GM12878 (cell line): Measurements from ENCODE around the gene ILKAP. TPM values are rescaled to one million over a fixed set of nuclear protein-coding genes. Genes with fewer than 3 reads are reported as not detected.

Source experiments
- ATAC-seq: fragments of 200-7000 bp; cut with Tn5 transposase; 3 replicates; pipeline ENCODE4 v1.9.1; 2020; ENCODE audit warnings: mild to moderate bottlenecking, moderate library complexity
- BruUV-seq: library from RNA; stranded (reverse); fragments of 400-500 nt; replicated peaks from 2 replicates; lab custom pipeline; 2021; lab: Mats Ljungman, UMichigan
- CTCF ChIA-PET: fragments of 300-600 bp; sonication (Branson Sonifier 250); formaldehyde crosslinking; extraction: SDS; loops from one replicate; lab custom pipeline; 2021; ENCODE audit warnings: inconsistent platforms; lab: Yijun Ruan, JAX
- POLR2A ChIA-PET: fragments of 350-600 bp; formaldehyde crosslinking; extraction: SDS; loops from one replicate; lab custom pipeline; 2021; ENCODE audit warnings: inconsistent platforms; lab: Charles Lee
- RAD21 ChIA-PET: fragments of 300-600 bp; sonication (Branson Sonifier 250); formaldehyde crosslinking; loops from one replicate; lab custom pipeline; 2023; ENCODE audit warnings: antibody characterized with exemption; ENCODE audit not compliant: unreplicated experiment; lab: Charles Lee
- SMC1A ChIA-PET: fragments of 300-600 bp; sonication (Branson Sonifier 250); formaldehyde crosslinking; loops from one replicate; lab custom pipeline; 2023; ENCODE audit not compliant: unreplicated experiment, uncharacterized antibody; lab: Charles Lee
- DNase-seq: peaks from one replicate; pipeline ENCODE4 v3.0.0-alpha.2; 2011; ENCODE audit warnings: low read depth, low spot score
- FAIRE-seq: peaks from 3 replicates; lab custom pipeline; 2011; peaks lifted over from hg19 to GRCh38; lab: Jason Lieb, UNC
- H2AFZ ChIP-seq: 2 replicates; pipeline ENCODE4 v1.6.0; 2011; ENCODE audit warnings: low read depth, low read length, control low read depth; ENCODE audit not compliant: control insufficient read depth
- H3K27ac ChIP-seq: 2 replicates; pipeline ENCODE4 v1.5.1; 2011; ENCODE audit warnings: control low read depth; ENCODE audit not compliant: control insufficient read depth, insufficient read depth
- H3K27me3 ChIP-seq, 2 experiments: replicated peaks in 1 of 2; 2 replicates each; pipeline versions ENCODE4 v1.6.0 to v1.6.1; 2011; ENCODE audit warnings: low read length in 1 of 2; ENCODE audit not compliant: control insufficient read depth in 2 of 2, insufficient read depth in 2 of 2
- H3K36me3 ChIP-seq, 2 experiments: 2 replicates each; pipeline ENCODE4 v1.5.1; 2011; ENCODE audit warnings: low read length in 1 of 2; ENCODE audit not compliant: control insufficient read depth in 2 of 2, insufficient read depth in 2 of 2
- H3K4me1 ChIP-seq: 2 replicates; pipeline ENCODE4 v1.6.1; 2011; ENCODE audit warnings: mild to moderate bottlenecking, low read length, moderate library complexity, mixed read lengths; ENCODE audit not compliant: control insufficient read depth, insufficient read depth
- H3K4me2 ChIP-seq: 2 replicates; pipeline ENCODE4 v1.6.0; 2011; ENCODE audit warnings: control low read depth; ENCODE audit not compliant: control insufficient read depth, insufficient read depth
- H3K4me3 ChIP-seq: fragments of 200-600 bp; sonication (generic); 2 replicates; pipeline ENCODE4 v1.5.1; 2016
- H3K79me2 ChIP-seq: 2 replicates; pipeline ENCODE4 v1.6.0; 2011; ENCODE audit warnings: low read length; ENCODE audit not compliant: control insufficient read depth, insufficient read depth
- H3K9ac ChIP-seq: 2 replicates; pipeline ENCODE4 v1.8.0; 2011; ENCODE audit warnings: low read length, control low read depth, mixed read lengths; ENCODE audit not compliant: control insufficient read depth, insufficient read depth
- H3K9me3 ChIP-seq: replicated peaks from 3 replicates; pipeline ENCODE4 v1.5.1; 2011; ENCODE audit warnings: mild to moderate bottlenecking, low read length; ENCODE audit not compliant: control insufficient read depth, insufficient read depth
- H4K20me1 ChIP-seq: 2 replicates; pipeline ENCODE4 v1.6.0; 2011; ENCODE audit not compliant: control insufficient read depth, insufficient read depth
- GATAD2B ChIP-seq: fragments of 450-650 bp; conservative IDR thresholded peaks from 2 replicates; pipeline ENCODE4 v1.6.1; 2017; ENCODE audit warnings: low read depth, mild to moderate bottlenecking, moderate library complexity
- HCFC1 ChIP-seq: fragments of 150-350 bp; IDR thresholded peaks from 2 replicates; pipeline ENCODE4 v1.6.1; 2014; ENCODE audit warnings: low read length
- LARP7 ChIP-seq: fragments of 450-650 bp; IDR thresholded peaks from 2 replicates; pipeline ENCODE4 v1.6.1; 2017; ENCODE audit warnings: mild to moderate bottlenecking
- NBN ChIP-seq: fragments of 450-650 bp; IDR thresholded peaks from 2 replicates; pipeline ENCODE4 v1.6.1; 2016
- SMAD1 ChIP-seq: fragments of 450-650 bp; IDR thresholded peaks from 2 replicates; pipeline ENCODE4 v1.6.1; 2018; ENCODE audit warnings: mild to moderate bottlenecking, low read depth; ENCODE audit not compliant: partially characterized antibody
- TCF7 ChIP-seq: IDR thresholded peaks from 2 replicates; pipeline ENCODE4 v1.6.1; 2014; ENCODE audit warnings: antibody characterized with exemption, borderline replicate concordance
- WGBS: methylation state at CpG from one replicate; pipeline ENCODE4 v1.1.6; 2016; ENCODE audit warnings: low lambda C conversion rate; ENCODE audit not compliant: insufficient replicate concordance, insufficient coverage; ENCODE audit errors: missing lambda C conversion rate; 5-methylcytosine and 5-hydroxymethylcytosine counted together
- in situ Hi-C: fragments of 300-500 bp; cut with MboI; formaldehyde crosslinking; loops from 9 replicates; pipeline ENCODE4 v1.14.3; 2018; ENCODE audit warnings: mixed read lengths
- intact Hi-C: fragments of 100-400 bp; cut with micrococcal nuclease; formaldehyde crosslinking; loops from one replicate; pipeline ENCODE4 v1.14.2; 2022; ENCODE audit not compliant: unreplicated experiment
- polyA plus RNA-seq, 11 experiments: library from polyadenylated mRNA; depleted of rRNA in 4 of 11; unstranded in 6 of 11; stranded (reverse) in 5 of 11; fragments of >200 nt; fragmentation: Nextera tagmentation in 4 of 11; fragmentation: Illumina TruSeq in 1 of 11; extraction: Ambion mirVana in 4 of 11; extraction: Trizol in 1 of 11; gene quantifications; 1 replicate in 1 of 11; 2 replicates in 10 of 11; pipeline versions ENCODE4 v1.2.1 to v1.2.3, GENCODE V29; 2011 to 2016; ENCODE audit warnings: inconsistent platforms in 2 of 11, missing spikeins in 2 of 11, low read depth in 1 of 11
- total RNA-seq, 4 experiments: library from RNA; depleted of rRNA in 3 of 4; stranded (reverse); fragments of >200 nt in 3 of 4; fragmentation: Illumina TruSeq in 1 of 4; extraction: Trizol in 1 of 4; gene quantifications; 2 replicates each; pipeline versions ENCODE4 v1.2.1 to v1.2.3, GENCODE V29; 2013 to 2021
- TF ChIP-seq, protein P1 (sequence below): fragments of 450-650 bp; IDR thresholded peaks from 2 replicates; pipeline ENCODE4 v1.6.1; 2017; ENCODE audit warnings: mild to moderate bottlenecking, moderate library complexity

Gene ILKAP
- total and polyA plus RNA-seq, 10 of the 15 experiments (the other 5 are each of a cell fraction or from before 2014, with no cell fraction given): 4.2 to 65.3 (median 37.3) TPM

DNA sequence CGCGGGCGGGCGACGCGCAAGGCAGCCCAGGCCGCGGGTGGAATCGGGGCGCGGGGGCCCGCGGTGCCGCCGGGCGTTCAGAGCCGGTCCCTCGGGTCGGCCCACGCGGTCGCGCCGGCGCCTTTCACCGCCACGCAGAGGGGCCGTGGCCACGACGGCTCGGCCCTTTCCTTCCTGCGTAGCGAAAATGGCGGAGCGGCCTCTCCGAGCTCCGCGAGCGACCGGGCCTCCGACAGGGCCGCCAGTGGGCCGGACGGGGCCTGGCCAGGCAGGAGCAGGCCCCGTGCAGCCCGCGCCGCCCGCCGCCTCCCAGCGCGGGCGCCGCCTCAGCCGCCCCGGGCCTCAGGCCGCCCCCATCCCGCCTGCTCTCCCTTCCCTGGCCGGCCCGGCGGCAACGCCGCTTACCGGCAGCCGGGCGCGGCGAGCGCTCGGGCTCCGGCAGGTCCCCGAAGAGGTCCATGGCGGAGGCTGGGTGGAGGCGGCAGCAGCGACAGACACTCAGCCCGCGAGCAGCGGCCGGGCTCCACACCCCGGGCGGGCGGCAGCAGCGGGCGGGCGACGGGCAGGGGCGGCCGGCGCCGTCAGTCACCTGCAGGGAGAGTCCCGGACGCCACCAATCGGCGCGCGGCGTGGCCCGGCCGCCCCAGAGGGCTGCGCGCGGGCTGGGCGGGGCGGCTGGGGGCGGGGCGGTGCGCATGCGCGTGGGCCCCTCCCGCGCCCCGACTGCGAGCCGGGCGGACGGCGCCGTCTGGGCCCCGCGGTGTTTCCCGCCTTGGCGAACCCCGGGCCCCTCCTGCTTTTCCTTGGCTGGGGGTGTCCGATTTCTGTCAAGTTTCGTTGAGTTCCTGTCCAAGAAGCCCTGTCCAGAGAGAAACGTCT lies at the start of gene ILKAP (continued):
- TF ChIP-seq, protein P1, sequence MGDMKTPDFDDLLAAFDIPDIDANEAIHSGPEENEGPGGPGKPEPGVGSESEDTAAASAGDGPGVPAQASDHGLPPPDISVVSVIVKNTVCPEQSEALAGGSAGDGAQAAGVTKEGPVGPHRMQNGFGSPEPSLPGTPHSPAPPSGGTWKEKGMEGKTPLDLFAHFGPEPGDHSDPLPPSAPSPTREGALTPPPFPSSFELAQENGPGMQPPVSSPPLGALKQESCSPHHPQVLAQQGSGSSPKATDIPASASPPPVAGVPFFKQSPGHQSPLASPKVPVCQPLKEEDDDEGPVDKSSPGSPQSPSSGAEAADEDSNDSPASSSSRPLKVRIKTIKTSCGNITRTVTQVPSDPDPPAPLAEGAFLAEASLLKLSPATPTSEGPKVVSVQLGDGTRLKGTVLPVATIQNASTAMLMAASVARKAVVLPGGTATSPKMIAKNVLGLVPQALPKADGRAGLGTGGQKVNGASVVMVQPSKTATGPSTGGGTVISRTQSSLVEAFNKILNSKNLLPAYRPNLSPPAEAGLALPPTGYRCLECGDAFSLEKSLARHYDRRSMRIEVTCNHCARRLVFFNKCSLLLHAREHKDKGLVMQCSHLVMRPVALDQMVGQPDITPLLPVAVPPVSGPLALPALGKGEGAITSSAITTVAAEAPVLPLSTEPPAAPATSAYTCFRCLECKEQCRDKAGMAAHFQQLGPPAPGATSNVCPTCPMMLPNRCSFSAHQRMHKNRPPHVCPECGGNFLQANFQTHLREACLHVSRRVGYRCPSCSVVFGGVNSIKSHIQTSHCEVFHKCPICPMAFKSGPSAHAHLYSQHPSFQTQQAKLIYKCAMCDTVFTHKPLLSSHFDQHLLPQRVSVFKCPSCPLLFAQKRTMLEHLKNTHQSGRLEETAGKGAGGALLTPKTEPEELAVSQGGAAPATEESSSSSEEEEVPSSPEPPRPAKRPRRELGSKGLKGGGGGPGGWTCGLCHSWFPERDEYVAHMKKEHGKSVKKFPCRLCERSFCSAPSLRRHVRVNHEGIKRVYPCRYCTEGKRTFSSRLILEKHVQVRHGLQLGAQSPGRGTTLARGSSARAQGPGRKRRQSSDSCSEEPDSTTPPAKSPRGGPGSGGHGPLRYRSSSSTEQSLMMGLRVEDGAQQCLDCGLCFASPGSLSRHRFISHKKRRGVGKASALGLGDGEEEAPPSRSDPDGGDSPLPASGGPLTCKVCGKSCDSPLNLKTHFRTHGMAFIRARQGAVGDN: peak; percentile 61
- peak; percentile 11 for TF ChIP-seq HCFC1
- TF ChIP-seq GATAD2B: peak; percentile 91; the same call in 1 of the 2 replicates

DNA sequence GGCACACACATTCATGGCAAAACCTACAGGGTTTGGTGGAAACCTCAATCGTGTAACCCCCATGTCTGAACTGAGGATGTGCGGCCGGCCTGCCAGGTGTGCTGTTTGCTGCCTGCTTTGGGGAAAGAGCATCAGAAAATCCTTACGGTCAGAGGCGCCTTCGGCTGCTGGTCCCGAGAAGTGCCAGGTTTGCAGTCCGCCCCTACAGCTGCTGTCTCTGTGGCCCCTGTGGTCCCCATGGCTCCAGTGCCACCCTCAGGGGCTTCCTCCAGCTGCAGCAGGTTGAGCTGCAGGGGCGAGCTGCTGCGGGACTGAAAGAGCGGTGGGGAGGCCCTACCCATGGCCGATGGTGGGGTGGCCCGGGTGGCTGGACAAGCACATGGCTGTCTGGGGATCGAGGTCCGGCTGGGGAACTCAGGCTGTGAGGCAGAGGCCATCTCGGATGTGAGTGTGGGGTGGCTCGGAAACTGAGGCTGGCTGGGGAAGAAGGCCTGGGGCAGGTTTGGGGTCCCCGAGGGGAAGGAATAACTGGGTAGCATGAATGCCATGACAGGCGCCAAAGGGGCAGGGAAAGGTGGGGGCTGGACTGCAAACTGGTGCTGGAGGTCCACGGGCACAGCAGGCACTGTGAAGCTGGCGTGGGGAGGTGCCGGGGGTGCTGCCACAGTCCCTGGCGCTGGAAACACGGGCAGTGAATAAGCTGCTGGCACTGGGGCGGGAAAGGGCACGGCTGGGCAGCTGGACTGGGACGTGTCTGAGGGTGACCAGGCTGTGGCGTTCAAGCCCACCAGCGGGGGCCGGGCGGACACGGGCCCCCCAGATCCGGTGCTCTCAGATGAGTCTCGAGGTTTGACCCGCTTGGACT lies 49.5 kb upstream of the ILKAP start:
- intact Hi-C loops: no loop called here
- Histone ChIP-seq H3K9ac (no peak overlapping the region), H3K4me3 (no peak overlapping the region), H3K27ac (no peak overlapping the region), H3K4me1 (no peaks in the 10 kb centered on the region), H4K20me1 (no peaks in the 10 kb centered on the region), H3K4me2 (no peak overlapping the region), H3K79me2 (no peaks in the 10 kb centered on the region), H3K9me3 (no peaks in the 10 kb centered on the region), H3K36me3 (peaks cover 4 to 12% of the 10 kb centered on the region in 2 experiments; a peak in 3 of 4 replicates), H2AFZ (no peak overlapping the region), H3K27me3 (no peaks in the 10 kb centered on the region)
- no peak for FAIRE-seq
- POLR2A ChIA-PET: no interaction called here
- SMC1A ChIA-PET: no interaction called here
- no peak for DNase-seq
- BruUV-seq: no TSS peak
- WGBS: 93% methylated on average over 35 of the region's 35 CpGs
- in situ Hi-C loops: no loop called here
- ATAC-seq: no peak
- TF ChIP-seq NBN (no peak), LARP7 (no peak), SMAD1 (no peak), TCF7 (no peak)
- CTCF ChIA-PET: interaction anchor here (0.9 to 1.2 kb wide), 2 partner anchors 52 to 76 kb away, joined by 3 read pairs; no protein-coding TSS in a partner anchor
- RAD21 ChIA-PET: no interaction called here
